Measurements from ENCODE around the gene ING4.

DNA sequence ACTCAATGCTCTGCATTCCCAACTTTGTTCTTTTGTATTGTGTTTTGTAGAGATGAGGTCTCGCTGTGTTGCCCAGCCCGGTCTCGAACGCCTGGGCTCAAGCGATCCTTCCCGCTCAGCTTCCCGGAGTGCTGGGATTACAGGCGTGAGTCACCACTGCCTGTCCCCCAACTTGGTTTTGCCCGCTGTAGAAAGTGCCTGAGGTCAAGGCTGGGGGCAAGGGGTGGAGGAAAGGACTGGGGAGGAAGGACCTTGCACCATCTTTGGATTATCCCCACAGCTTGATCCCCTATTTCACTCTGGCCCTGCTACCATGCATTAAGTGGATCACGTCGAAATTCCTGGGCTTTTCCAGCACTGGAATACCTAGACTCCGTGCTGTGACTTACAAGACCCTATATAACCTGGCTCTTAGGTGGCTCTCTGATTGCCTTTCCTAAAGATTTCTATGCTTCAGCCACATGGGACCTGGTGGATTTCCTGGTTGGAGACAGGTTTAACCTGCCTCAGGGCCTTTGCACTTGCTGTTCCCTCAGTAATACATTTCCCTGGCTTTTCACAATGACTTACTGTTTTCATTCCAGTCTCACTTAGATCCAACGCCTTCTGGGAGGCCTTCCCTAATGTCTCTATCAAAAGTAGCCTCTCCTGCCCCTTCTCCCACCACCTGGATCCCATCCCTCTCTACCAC, 38.3 kb upstream of the ING4 start:
- TF ChIP-seq POLR2A (IDR thresholded peaks at IDR 0.05): no peak
- peak in 1 of 2 donors; percentile 9 for TF ChIP-seq POLR2AphosphoS5 (IDR thresholded peaks at IDR 0.05; ENCODE audit: insufficient read depth in 1 of 2, low read depth in 1 of 2)
